Keratinocyte (primary cell): ENCODE measurements around the gene FANCC. TPM values are rescaled to one million over a fixed set of nuclear protein-coding genes. Genes with fewer than 3 reads are reported as not detected.
A peak's percentile ranks its signal among the peaks of the same experiment; 100 is the strongest.

ENCODE experiments used
- DNase-seq: peaks from one replicate; pipeline ENCODE4 v3.0.0-alpha.2; 2011; ENCODE audit warnings: low read depth, missing footprints, low spot score
- FAIRE-seq: peaks from 2 replicates; lab custom pipeline; 2011; peaks lifted over from hg19 to GRCh38; lab: Jason Lieb, UNC
- H2AFZ ChIP-seq: 2 replicates; pipeline ENCODE4 v1.6.0; 2012; ENCODE audit warnings: low read length, control low read depth, inconsistent platforms; ENCODE audit not compliant: control insufficient read depth
- H3K27ac ChIP-seq: 2 replicates; pipeline ENCODE4 v1.5.1; 2011; ENCODE audit warnings: low read length; ENCODE audit not compliant: control insufficient read depth, insufficient read depth
- H3K27me3 ChIP-seq: 3 replicates; pipeline ENCODE4 v1.6.0; 2011; ENCODE audit warnings: low read length; ENCODE audit not compliant: control insufficient read depth, insufficient read depth; ENCODE audit errors: extremely low read depth
- H3K36me3 ChIP-seq, 2 experiments: 2 replicates in 1 of 2; 3 replicates in 1 of 2; pipeline ENCODE4 v1.5.1; 2011; ENCODE audit warnings: low read length in 2 of 2, mild to moderate bottlenecking in 1 of 2; ENCODE audit not compliant: control insufficient read depth in 2 of 2, insufficient read depth in 2 of 2; ENCODE audit errors: extremely low read depth in 1 of 2
- H3K4me1 ChIP-seq: 3 replicates; pipeline ENCODE4 v1.5.1; 2011; ENCODE audit warnings: low read length; ENCODE audit not compliant: control insufficient read depth, insufficient read depth; ENCODE audit errors: extremely low read depth
- H3K4me2 ChIP-seq: 3 replicates; pipeline ENCODE4 v1.6.0; 2011; ENCODE audit warnings: low read depth, low read length; ENCODE audit not compliant: control insufficient read depth, insufficient read depth; ENCODE audit errors: extremely low read depth
- H3K4me3 ChIP-seq, 3 experiments: fragments of 200-600 bp in 1 of 3; sonication (generic) in 1 of 3; 2 replicates in 2 of 3; 3 replicates in 1 of 3; pipeline ENCODE4 v1.5.1; 2011 to 2016; ENCODE audit warnings: low read length in 3 of 3, mild to moderate bottlenecking in 3 of 3, control low read depth in 2 of 3, inconsistent platforms in 1 of 3, low read depth in 1 of 3, mixed read lengths in 1 of 3, mixed run types in 1 of 3, moderate library complexity in 1 of 3; ENCODE audit not compliant: control insufficient read depth in 2 of 3, insufficient read depth in 2 of 3; ENCODE audit errors: extremely low read depth in 1 of 3
- H3K79me2 ChIP-seq: 2 replicates; pipeline ENCODE4 v1.6.0; 2012; ENCODE audit warnings: low read length; ENCODE audit not compliant: control insufficient read depth, insufficient read depth
- H3K9ac ChIP-seq: 3 replicates; pipeline ENCODE4 v1.6.0; 2011; ENCODE audit warnings: low read length; ENCODE audit not compliant: control insufficient read depth, insufficient read depth; ENCODE audit errors: extremely low read depth
- H3K9me1 ChIP-seq: 3 replicates; pipeline ENCODE4 v1.6.0; 2011; ENCODE audit warnings: low read length; ENCODE audit not compliant: control insufficient read depth, insufficient read depth; ENCODE audit errors: extremely low read depth
- H3K9me3 ChIP-seq: 2 replicates; pipeline ENCODE4 v1.5.1; 2012; ENCODE audit warnings: low read depth, low read length; ENCODE audit not compliant: control insufficient read depth
- H4K20me1 ChIP-seq: 3 replicates; pipeline ENCODE4 v1.6.0; 2011; ENCODE audit warnings: low read length; ENCODE audit not compliant: control insufficient read depth, insufficient read depth; ENCODE audit errors: extremely low read depth
- CTCF ChIP-seq, 3 experiments: IDR thresholded peaks in 1 of 3; conservative IDR thresholded peaks in 1 of 3; optimal IDR thresholded peaks in 1 of 3; 2 replicates in 2 of 3; 3 replicates in 1 of 3; pipeline versions ENCODE3 to v1.5.1; 2011; ENCODE audit warnings: low read length in 3 of 3, mild to moderate bottlenecking in 3 of 3, moderate library complexity in 2 of 3, control low read depth in 1 of 3, inconsistent platforms in 1 of 3; ENCODE audit not compliant: insufficient read depth in 2 of 3; ENCODE audit errors: extremely low read depth in 1 of 3
- EZH2 ChIP-seq: IDR thresholded peaks from one replicate; pipeline ENCODE4 v1.6.1; 2012; ENCODE audit warnings: inconsistent platforms, mild to moderate bottlenecking, low read length, moderate library complexity
- dilution Hi-C: fragments of 300-500 bp; cut with MboI; formaldehyde crosslinking; loops from one replicate; pipeline ENCODE4 v1.7.0; 2020; ENCODE audit warnings: low sequenced_read_pairs; ENCODE audit not compliant: extremely low pct_ligation_motif_present
- polyA plus RNA-seq, 5 experiments: library from polyadenylated mRNA; depleted of rRNA in 3 of 5; stranded (reverse) in 3 of 5; stranded (forward) in 1 of 5; unstranded in 1 of 5; fragments of >200 nt; gene quantifications; 1 replicate in 1 of 5; 2 replicates in 3 of 5; 3 replicates in 1 of 5; pipeline versions ENCODE4 v1.2.1 to v1.2.3, GENCODE V29; 2011 to 2012; ENCODE audit warnings: missing spikeins in 2 of 5, low read depth in 1 of 5, low replicate concordance in 1 of 5

The FANCC gene
- polyA plus RNA-seq, 1 donor (not counting 4 experiments of a cell fraction or from before 2014, with no cell fraction given), result 8.3 TPM

GRCh38 chr9:95193480-95193879, 124.0 kb downstream of the FANCC start:
- Histone ChIP-seq H3K9ac (no peak overlapping the region), H3K4me3 (no peak overlapping the region), H3K27me3 (no peaks in the 10 kb centered on the region), H3K9me1 (no peaks in the 10 kb centered on the region), H3K9me3 (no peaks in the 10 kb centered on the region), H3K4me1 (peaks cover 22% of the 10 kb centered on the region), H2AFZ (no peak overlapping the region), H3K27ac (no peak overlapping the region), H3K79me2 (no peaks in the 10 kb centered on the region), H4K20me1 (no peaks in the 10 kb centered on the region), H3K36me3 (no peaks in the 10 kb centered on the region), H3K4me2 (no peak overlapping the region)
- no peak for TF ChIP-seq CTCF (optimal IDR thresholded peaks at IDR 0.05 in 1 of 3, IDR thresholded peaks at IDR 0.05 in 1 of 3, conservative IDR thresholded peaks at IDR 0.05 in 1 of 3; ENCODE audit: extremely low read depth in 1 of 3, insufficient read depth in 2 of 3, low read length in 3 of 3)
- no peak for TF ChIP-seq EZH2
- DNase-seq (no peak), FAIRE-seq (no peak)
- dilution Hi-C loops, result no loop called here

- Histone ChIP-seq H3K4me3 (no peak overlapping the region), H3K27ac (no peak overlapping the region), H3K79me2 (no peaks in the 10 kb centered on the region), H3K4me2 (no peak overlapping the region), H3K9me1 (no peaks in the 10 kb centered on the region), H3K4me1 (peaks cover 18% of the 10 kb centered on the region), H4K20me1 (no peaks in the 10 kb centered on the region), H3K27me3 (no peaks in the 10 kb centered on the region), H2AFZ (no peak overlapping the region), H3K9ac (no peak overlapping the region), H3K36me3 (no peaks in the 10 kb centered on the region), H3K9me3 (no peaks in the 10 kb centered on the region)
- dilution Hi-C loops, result no loop called here
- FAIRE-seq, result no peak
- no peak for TF ChIP-seq EZH2
- TF ChIP-seq CTCF (optimal IDR thresholded peaks at IDR 0.05 in 1 of 3, IDR thresholded peaks at IDR 0.05 in 1 of 3, conservative IDR thresholded peaks at IDR 0.05 in 1 of 3; ENCODE audit: extremely low read depth in 1 of 3, insufficient read depth in 2 of 3, low read length in 3 of 3), result peak in 1 of 3 experiments; percentile 21
- no peak for DNase-seq
Observed at GRCh38 chr9:95193067-95193466, 124.4 kb downstream of the FANCC start.
